CD1c-positive myeloid dendritic cell (primary cell): ENCODE results near the gene CACNB1.
A peak's percentile ranks its signal among the peaks of the same experiment; 100 is the strongest.

Experiments
- DNase-seq: peaks from one replicate; pipeline ENCODE4 v3.0.0-alpha.2; 2016; ENCODE audit errors: extremely low spot score

Gene CACNB1

GRCh38 chr17:39197380-39198185 lies at the start of gene CACNB1:
Gene CACNB1 (minus strand): TSS chr17:39197669. CDS start chr17:39197495, 174 bp downstream.
- DNase-seq = peak; percentile 21

- DNase-seq = no peak
Observed at GRCh38 chr17:39246274-39246673, 48.8 kb upstream of the CACNB1 start.

- DNase-seq = peak; percentile 88
Observed at GRCh38 chr17:39244600-39245570, 47.4 kb upstream of the CACNB1 start.

GRCh38 chr17:39244016-39244599 lies 46.6 kb upstream of the CACNB1 start:
- no peak for DNase-seq

- no peak for DNase-seq
Observed at GRCh38 chr17:39243155-39243554, 45.7 kb upstream of the CACNB1 start.

DNA sequence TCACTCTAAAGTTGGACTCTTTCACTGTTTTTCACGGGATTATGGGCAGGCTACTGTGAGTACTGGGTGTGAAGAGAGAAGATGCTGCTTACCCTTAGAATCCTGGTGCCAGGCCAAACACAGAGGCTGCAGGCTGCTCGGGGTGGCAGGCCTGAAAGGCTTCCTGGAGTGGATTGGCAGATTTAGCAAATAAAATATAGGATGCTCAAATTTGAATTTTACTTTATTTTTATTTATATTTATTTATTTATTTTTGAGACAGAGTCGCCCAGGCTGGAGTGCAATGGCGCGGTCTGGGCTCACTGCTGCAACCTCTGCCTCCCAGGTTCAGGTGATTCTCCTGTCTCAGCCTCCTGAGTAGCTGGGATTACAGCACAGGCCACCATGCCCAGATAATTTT lies 43.2 kb upstream of the CACNB1 start:
- DNase-seq = no peak

- DNase-seq = peak; percentile 39
Observed at GRCh38 chr17:39239640-39240314, 42.3 kb upstream of the CACNB1 start.

DNA sequence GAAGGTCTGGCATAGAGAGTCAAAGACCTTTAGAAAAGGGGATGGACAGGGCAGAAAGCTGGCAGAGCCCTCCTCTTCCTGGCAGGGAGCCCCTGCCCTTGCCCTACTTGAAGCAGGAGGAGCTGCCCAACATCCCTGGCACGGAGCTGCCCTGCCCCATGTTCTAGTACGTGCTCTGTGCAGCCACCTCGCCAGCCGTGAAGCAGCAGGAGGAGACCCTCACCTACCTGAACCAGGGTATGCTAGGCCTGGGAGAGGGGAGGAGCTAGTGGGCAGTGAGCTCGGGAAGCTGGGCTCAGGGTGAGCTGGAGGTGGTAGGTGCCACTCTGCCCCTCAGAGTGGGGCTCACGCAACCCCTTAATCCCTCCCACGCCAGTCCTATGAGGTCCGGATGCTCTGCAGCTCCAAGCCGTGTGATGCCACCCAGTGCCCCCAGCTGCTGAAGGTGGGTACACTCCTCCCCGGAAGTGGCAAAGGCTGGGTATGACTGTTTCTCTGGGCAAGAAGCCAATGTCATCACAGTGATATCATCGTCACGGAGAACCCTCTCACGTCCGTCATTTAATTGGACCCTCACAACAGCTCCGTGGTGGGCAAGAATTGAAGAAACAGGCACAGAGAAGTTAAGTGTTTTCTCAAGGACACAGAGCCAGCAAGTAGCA lies 41.0 kb upstream of the CACNB1 start:
- DNase-seq = peak; percentile 74

DNA sequence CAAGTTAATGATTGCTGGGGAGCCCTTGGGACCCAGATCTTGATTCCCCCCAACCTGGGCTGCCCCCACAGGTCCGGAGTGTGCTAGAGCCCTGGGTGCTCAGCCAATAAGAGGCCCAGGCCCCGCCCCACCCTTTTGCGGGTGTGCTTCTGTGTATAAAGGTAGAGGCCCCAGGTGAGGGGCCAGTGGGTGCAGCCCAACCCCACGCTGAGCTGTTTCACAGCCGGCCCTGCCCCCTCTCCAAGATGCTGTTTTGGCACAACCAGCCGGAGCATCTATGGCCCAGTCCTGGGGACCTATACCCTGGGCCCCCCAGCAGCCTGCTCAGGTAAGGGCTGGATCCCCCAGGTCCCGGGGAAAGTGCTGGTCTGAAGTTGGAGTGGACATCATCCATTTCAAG lies 40.1 kb upstream of the CACNB1 start:
- no peak for DNase-seq

GRCh38 chr17:39236981-39237441 lies 39.5 kb upstream of the CACNB1 start:
- no peak for DNase-seq

GRCh38 chr17:39236450-39236927 lies 39.0 kb upstream of the CACNB1 start:
- DNase-seq = no peak

DNA sequence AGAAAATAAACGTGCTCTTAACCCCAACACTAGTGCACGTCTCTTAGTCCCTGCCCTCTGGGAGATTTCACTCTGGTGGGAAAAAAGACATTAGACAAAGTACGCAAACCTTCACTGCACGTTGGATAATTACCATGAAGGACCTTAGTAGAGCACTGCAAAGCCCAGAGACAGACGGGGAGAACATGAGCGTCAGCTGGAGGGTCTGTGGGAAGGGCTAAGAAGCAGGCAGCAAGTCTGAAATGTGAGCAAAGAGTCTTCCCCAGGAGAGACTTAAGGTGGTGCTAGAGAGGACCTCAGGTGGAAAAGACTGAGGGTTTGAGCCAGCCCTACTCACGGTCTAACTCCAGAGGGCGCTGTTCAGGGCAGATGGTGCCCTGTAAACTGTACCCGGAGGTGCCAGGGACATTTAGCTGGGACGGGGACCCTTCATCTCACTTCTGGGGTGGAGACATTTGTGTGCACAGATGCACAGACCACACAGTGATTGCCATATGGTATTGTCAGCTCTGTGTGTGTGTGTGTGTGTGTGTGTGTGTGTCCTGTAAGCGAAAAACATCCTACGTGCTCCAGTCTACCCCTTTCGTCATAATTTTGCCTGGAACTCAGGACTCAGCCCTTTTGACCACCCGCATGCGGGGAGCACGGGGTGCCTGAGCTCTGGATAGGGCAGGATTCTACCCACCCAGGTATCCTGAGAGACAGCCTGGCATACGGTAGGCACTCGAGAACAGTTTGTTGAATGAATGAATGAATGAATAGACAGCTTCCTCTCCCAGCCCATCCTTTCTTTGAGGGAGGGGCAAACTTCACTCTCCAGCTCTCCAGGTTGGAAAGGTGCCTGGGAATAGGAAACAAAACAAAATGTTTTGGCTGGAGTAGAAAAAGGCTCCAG lies 38.3 kb upstream of the CACNB1 start:
- peak; percentile 61 for DNase-seq

- peak; percentile 56 for DNase-seq
Observed at GRCh38 chr17:39231591-39232551, 34.4 kb upstream of the CACNB1 start.

DNA sequence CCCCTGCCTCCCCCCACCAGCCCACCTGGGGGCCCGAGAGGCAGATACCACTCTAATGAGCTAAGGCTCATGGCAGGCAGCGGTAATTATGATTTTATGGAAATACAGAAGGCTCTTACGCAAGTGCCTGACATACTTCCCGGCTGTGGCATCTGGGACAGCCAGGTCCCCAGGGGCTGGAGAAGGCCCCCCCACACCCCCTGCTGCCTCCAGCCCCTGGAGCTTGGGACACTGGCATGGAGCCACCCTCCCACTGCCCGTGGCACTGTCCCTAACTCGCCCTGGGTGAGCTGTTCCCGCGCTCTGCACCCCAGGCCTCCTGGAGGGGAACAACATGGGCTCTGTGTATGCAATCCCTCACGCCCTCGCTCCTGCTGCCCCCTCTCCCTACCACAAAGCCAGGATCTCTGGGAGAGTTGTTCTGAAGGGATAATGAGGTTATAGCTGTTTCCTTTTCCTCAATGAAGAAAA lies 33.7 kb upstream of the CACNB1 start:
- DNase-seq = no peak

DNA sequence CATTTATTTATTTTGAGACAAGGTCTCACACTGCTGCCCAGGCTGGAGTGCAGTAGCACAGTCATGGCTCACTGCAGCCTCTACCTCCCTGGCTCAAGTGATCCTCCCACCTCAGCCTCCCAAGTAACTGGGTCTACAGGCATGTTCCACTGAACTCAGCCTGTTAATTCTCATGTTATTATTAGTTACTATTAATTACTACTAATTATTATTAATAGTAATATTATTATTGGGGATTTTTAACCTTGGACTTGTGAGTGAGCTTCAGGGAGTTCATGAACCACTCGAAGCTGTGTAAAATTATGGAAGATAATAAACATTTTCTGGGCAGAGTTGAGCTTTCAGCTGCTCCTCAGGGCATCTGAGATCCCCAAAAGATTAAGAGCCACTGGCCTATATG lies 32.9 kb upstream of the CACNB1 start:
- DNase-seq = no peak

GRCh38 chr17:39229274-39229913 lies 31.9 kb upstream of the CACNB1 start:
- DNase-seq = peak; percentile 21

- DNase-seq = no peak
Observed at GRCh38 chr17:39227364-39227919, 30.0 kb upstream of the CACNB1 start.
